ENCODE results near the gene ITPR3.

The ITPR3 gene

GRCh38 chr6:33613146-33613794 is 7.9 kb upstream of the ITPR3 start:
- CTCF ChIA-PET = no interaction called here
- POLR2A ChIA-PET = no interaction called here

GRCh38 chr6:33613795-33614168 is 7.3 kb upstream of the ITPR3 start:
- DNase-seq (ENCODE audit: extremely low spot score) = no peak
- CTCF ChIA-PET = no interaction called here
- TF ChIP-seq TARDBP (IDR thresholded peaks at IDR 0.05) (no peak), FOXA1 (IDR thresholded peaks at IDR 0.05) (no peak), ZNF384 (IDR thresholded peaks at IDR 0.05) (no peak), L3MBTL2 (conservative IDR thresholded peaks at IDR 0.05) (no peak), SUZ12 (IDR thresholded peaks at IDR 0.05) (no peak), FOXM1 (IDR thresholded peaks at IDR 0.05; ENCODE audit: borderline replicate concordance) (no peak), LEF1 (IDR thresholded peaks at IDR 0.05; ENCODE audit: borderline replicate concordance) (no peak), FOXK2 (IDR thresholded peaks at IDR 0.05) (no peak), HDGF (IDR thresholded peaks at IDR 0.05; ENCODE audit: borderline replicate concordance) (no peak), BHLHE40 (IDR thresholded peaks at IDR 0.05; ENCODE audit: borderline replicate concordance) (no peak), ELF4 (IDR thresholded peaks at IDR 0.05) (no peak), ARNT (IDR thresholded peaks at IDR 0.05) (no peak), PKNOX1 (IDR thresholded peaks at IDR 0.05) (no peak), NFRKB (IDR thresholded peaks at IDR 0.05) (no peak)
- POLR2A ChIA-PET = interaction anchor here (0.9 kb wide), 1 partner anchor 34 kb away, joined by 3 read pairs; the partner anchor contains the start of gene BAK1

More at GRCh38 chr6:33613146-33613794, 7.9 kb upstream of the ITPR3 start:
- DNase-seq (ENCODE audit: extremely low spot score) = no peak
- no peak for TF ChIP-seq L3MBTL2 (conservative IDR thresholded peaks at IDR 0.05)
- no peak for TF ChIP-seq FOXM1 (IDR thresholded peaks at IDR 0.05; ENCODE audit: borderline replicate concordance)
- TF ChIP-seq SP1 (IDR thresholded peaks at IDR 0.05) = no peak
- no peak for TF ChIP-seq BHLHE40 (IDR thresholded peaks at IDR 0.05; ENCODE audit: borderline replicate concordance)
- TF ChIP-seq NFRKB (IDR thresholded peaks at IDR 0.05) = no peak
- no peak for TF ChIP-seq LEF1 (IDR thresholded peaks at IDR 0.05; ENCODE audit: borderline replicate concordance)
- no peak for TF ChIP-seq ELF4 (IDR thresholded peaks at IDR 0.05)
- no peak for TF ChIP-seq ZNF384 (IDR thresholded peaks at IDR 0.05)
- TF ChIP-seq CTBP1 (IDR thresholded peaks at IDR 0.05; ENCODE audit: borderline replicate concordance) = no peak
- TF ChIP-seq PKNOX1 (IDR thresholded peaks at IDR 0.05) = no peak
- TF ChIP-seq HDGF (IDR thresholded peaks at IDR 0.05; ENCODE audit: borderline replicate concordance) = no peak

GRCh38 chr6:33616113-33616512 is 5.0 kb upstream of the ITPR3 start:
- POLR2A ChIA-PET = no interaction called here

GRCh38 chr6:33616913-33617312 is 4.2 kb upstream of the ITPR3 start:
- TF ChIP-seq L3MBTL2 (conservative IDR thresholded peaks at IDR 0.05) (no peak), ELF4 (IDR thresholded peaks at IDR 0.05) (no peak), ARNT (IDR thresholded peaks at IDR 0.05) (no peak), FOXM1 (IDR thresholded peaks at IDR 0.05; ENCODE audit: borderline replicate concordance) (no peak), SUZ12 (IDR thresholded peaks at IDR 0.05) (no peak), ZNF384 (IDR thresholded peaks at IDR 0.05) (no peak), CTBP1 (IDR thresholded peaks at IDR 0.05; ENCODE audit: borderline replicate concordance) (no peak), FOXK2 (IDR thresholded peaks at IDR 0.05) (no peak), PKNOX1 (IDR thresholded peaks at IDR 0.05) (no peak), BHLHE40 (IDR thresholded peaks at IDR 0.05; ENCODE audit: borderline replicate concordance) (no peak)
- ChIA-PET CTCF (no interaction called here), POLR2A (no interaction called here)
- DNase-seq (ENCODE audit: extremely low spot score) = no peak

More at GRCh38 chr6:33616113-33616512, 5.0 kb upstream of the ITPR3 start:
- CTCF ChIA-PET = no interaction called here
- no peak for TF ChIP-seq PKNOX1 (IDR thresholded peaks at IDR 0.05)
- no peak for TF ChIP-seq CTBP1 (IDR thresholded peaks at IDR 0.05; ENCODE audit: borderline replicate concordance)
- TF ChIP-seq ELF4 (IDR thresholded peaks at IDR 0.05) = no peak
- no peak for TF ChIP-seq FOXA1 (IDR thresholded peaks at IDR 0.05)
- TF ChIP-seq SP1 (IDR thresholded peaks at IDR 0.05) = no peak
- no peak for TF ChIP-seq TARDBP (IDR thresholded peaks at IDR 0.05)
- TF ChIP-seq BHLHE40 (IDR thresholded peaks at IDR 0.05; ENCODE audit: borderline replicate concordance) = no peak
- no peak for TF ChIP-seq HDGF (IDR thresholded peaks at IDR 0.05; ENCODE audit: borderline replicate concordance)
- no peak for TF ChIP-seq FOXK2 (IDR thresholded peaks at IDR 0.05)
- no peak for TF ChIP-seq L3MBTL2 (conservative IDR thresholded peaks at IDR 0.05)
- no peak for TF ChIP-seq SUZ12 (IDR thresholded peaks at IDR 0.05)
- no peak for TF ChIP-seq LEF1 (IDR thresholded peaks at IDR 0.05; ENCODE audit: borderline replicate concordance)
- no peak for TF ChIP-seq ZNF384 (IDR thresholded peaks at IDR 0.05)
- no peak for TF ChIP-seq NFRKB (IDR thresholded peaks at IDR 0.05)
- TF ChIP-seq ARNT (IDR thresholded peaks at IDR 0.05) = no peak
- TF ChIP-seq FOXM1 (IDR thresholded peaks at IDR 0.05; ENCODE audit: borderline replicate concordance) = no peak
- no peak for DNase-seq (ENCODE audit: extremely low spot score)

GRCh38 chr6:33619166-33619840 is 1.8 kb upstream of the ITPR3 start:
- ChIA-PET POLR2A (no interaction called here), CTCF (no interaction called here)
- no peak for TF ChIP-seq PKNOX1 (IDR thresholded peaks at IDR 0.05)
- TF ChIP-seq ARNT (IDR thresholded peaks at IDR 0.05) = no peak
- no peak for TF ChIP-seq FOXK2 (IDR thresholded peaks at IDR 0.05)
- TF ChIP-seq BHLHE40 (IDR thresholded peaks at IDR 0.05; ENCODE audit: borderline replicate concordance) = no peak
- no peak for TF ChIP-seq SP1 (IDR thresholded peaks at IDR 0.05)
- TF ChIP-seq LEF1 (IDR thresholded peaks at IDR 0.05; ENCODE audit: borderline replicate concordance) = no peak
- TF ChIP-seq ELF4 (IDR thresholded peaks at IDR 0.05) = no peak
- no peak for TF ChIP-seq L3MBTL2 (conservative IDR thresholded peaks at IDR 0.05)
- no peak for DNase-seq (ENCODE audit: extremely low spot score)

Data from HEK293T (cell line).